CD4-positive, alpha-beta T cell (primary cell): ENCODE data around the gene NNT. TPM values are rescaled to one million over a fixed set of nuclear protein-coding genes. Genes with fewer than 3 reads are reported as not detected.

Experiments
- ATAC-seq: fragments of 200-7000 bp; cut with Tn5 transposase; one replicate; pipeline ENCODE4 v1.10.0; 2022; ENCODE audit warnings: mild to moderate bottlenecking; ENCODE audit not compliant: poor library complexity
- CTCF ChIA-PET: fragments of 350-600 bp; sonication (Branson Sonifier 250); formaldehyde crosslinking; loops from one replicate; lab custom pipeline; 2021; ENCODE audit warnings: antibody characterized with exemption, inconsistent platforms; lab: Charles Lee
- POLR2A ChIA-PET: fragments of 350-600 bp; sonication (Branson Sonifier 250); formaldehyde crosslinking; loops from one replicate; lab custom pipeline; 2021; ENCODE audit warnings: antibody characterized with exemption, inconsistent platforms; lab: Charles Lee
- DNase-seq, 14 experiments: peaks; one replicate each; pipeline ENCODE4 v3.0.0-alpha.2; 2013 to 2020; ENCODE audit warnings: mixed read lengths in 2 of 14
- H3K27ac ChIP-seq, 2 donors: one replicate each; pipeline versions ENCODE4 v1.5.1 to v1.7.0; 2013; ENCODE audit warnings: low read length in 2 of 2, low read depth in 1 of 2, mild to moderate bottlenecking in 1 of 2
- H3K27me3 ChIP-seq, 2 experiments: 1 replicate in 1 of 2; 2 replicates in 1 of 2; pipeline versions ENCODE4 v1.6.1 to v1.7.0; 2013; ENCODE audit warnings: low read length in 2 of 2, control low read depth in 1 of 2, mild to moderate bottlenecking in 1 of 2, moderate library complexity in 1 of 2; ENCODE audit not compliant: insufficient read depth in 2 of 2, control insufficient read depth in 1 of 2
- H3K36me3 ChIP-seq: one replicate; pipeline ENCODE4 v1.6.1; 2013; ENCODE audit warnings: low read length, control low read depth; ENCODE audit not compliant: insufficient read depth
- H3K4me1 ChIP-seq: one replicate; pipeline ENCODE4 v1.6.1; 2013; ENCODE audit warnings: low read length, control low read depth; ENCODE audit not compliant: insufficient read depth
- H3K4me3 ChIP-seq: one replicate; pipeline ENCODE4 v1.5.1; 2013; ENCODE audit warnings: mild to moderate bottlenecking, low read length, moderate library complexity
- H3K9me3 ChIP-seq, 2 experiments: 1 replicate in 1 of 2; 2 replicates in 1 of 2; pipeline versions ENCODE4 v1.6.1 to v1.7.0; 2013; ENCODE audit warnings: low read length in 2 of 2, mild to moderate bottlenecking in 2 of 2, control low read depth in 1 of 2, moderate library complexity in 1 of 2; ENCODE audit not compliant: control insufficient read depth in 1 of 2, insufficient read depth in 1 of 2
- H3K27ac Mint-ChIP-seq: one replicate; pipeline ENCODE4 v1.8.0; 2020; ENCODE audit warnings: mixed read lengths
- H3K27me3 Mint-ChIP-seq: one replicate; pipeline ENCODE4 v1.8.0; 2021; ENCODE audit warnings: mixed read lengths
- H3K36me3 Mint-ChIP-seq: one replicate; pipeline ENCODE4 v1.8.0; 2021; ENCODE audit warnings: low read depth, mixed read lengths
- H3K4me1 Mint-ChIP-seq: one replicate; pipeline ENCODE4 v1.8.0; 2021; ENCODE audit warnings: low read depth, mixed read lengths
- H3K4me3 Mint-ChIP-seq: one replicate; pipeline ENCODE4 v1.8.0; 2020; ENCODE audit warnings: mild to moderate bottlenecking, mixed read lengths
- H3K9me3 Mint-ChIP-seq: one replicate; pipeline ENCODE4 v1.8.0; 2020; ENCODE audit warnings: mixed read lengths
- CTCF ChIP-seq: fragments of 200-600 bp; IDR thresholded peaks from one replicate; pipeline ENCODE4 v1.8.0; 2022; ENCODE audit warnings: antibody characterized with exemption, mild to moderate bottlenecking
- intact Hi-C, 2 experiments: fragments of 100-400 bp; cut with DNase I in 1 of 2; cut with micrococcal nuclease in 1 of 2; formaldehyde crosslinking; loops; one replicate each; pipeline versions ENCODE4 v1.15.1 to v1.9.0; 2023 to 2025; cut with DNase I, micrococcal nuclease
- total RNA-seq, 174 experiments: library from RNA in 2 of 174; stranded (reverse) in 2 of 174; gene quantifications; one replicate each; pipeline ENCODE4 v1.2.3 and lab custom pipeline; 2021 to 2026

The NNT gene
- total RNA-seq, 2 experiments from 2014 or later = 22.3 to 23.5 TPM

GRCh38 chr5:43588842-43589241, 14.1 kb upstream of the NNT start:
- Histone ChIP-seq H3K9me3 (no peaks in the 10 kb centered on the region), H3K27ac (no peak overlapping the region), H3K4me3 (no peak overlapping the region), H3K27me3 (no peaks in the 10 kb centered on the region), H3K4me1 (no peaks in the 10 kb centered on the region), H3K36me3 (no peaks in the 10 kb centered on the region)
- TF ChIP-seq CTCF = no peak
- CTCF ChIA-PET = no interaction called here
- Mint-ChIP-seq H3K36me3 (peaks cover 4% of the 10 kb centered on the region), H3K9me3 (no peaks in the 10 kb centered on the region), H3K27me3 (no peaks in the 10 kb centered on the region), H3K4me3 (no peak overlapping the region), H3K27ac (no peak overlapping the region), H3K4me1 (no peaks in the 10 kb centered on the region)
- POLR2A ChIA-PET = interaction anchor here (0.6 to 0.9 kb wide), 2 partner anchors 14 to 59 kb away, joined by 3 read pairs; partner anchors contain the start of gene NNT
- intact Hi-C loops = no loop called here
- ATAC-seq = no peak
- DNase-seq = no peak

- CTCF ChIA-PET = no interaction called here
- no peaks in the 10 kb centered on the region for H3K4me1 ChIP-seq
- DNase-seq = no peak
- Mint-ChIP-seq H3K9me3 (no peaks in the 10 kb centered on the region), H3K27me3 (no peaks in the 10 kb centered on the region), H3K36me3 (peaks cover 4% of the 10 kb centered on the region), H3K4me3 (no peak overlapping the region), H3K4me1 (no peaks in the 10 kb centered on the region), H3K27ac (no peak overlapping the region)
- H3K4me3 ChIP-seq = no peak overlapping the region
- no peaks in the 10 kb centered on the region for H3K9me3 ChIP-seq
- no peak for TF ChIP-seq CTCF
- H3K36me3 ChIP-seq = no peaks in the 10 kb centered on the region
- H3K27ac ChIP-seq = no peak overlapping the region
- POLR2A ChIA-PET = interaction anchor here (0.9 kb wide), 1 partner anchor 13 kb away, joined by 3 read pairs; the partner anchor contains the start of gene NNT
- no peak for ATAC-seq
- H3K27me3 ChIP-seq = no peaks in the 10 kb centered on the region
- intact Hi-C loops = no loop called here
These were observed 13.7 kb upstream of the NNT start for GRCh38 chr5:43589310-43589709.

- intact Hi-C loops = no loop called here
- ATAC-seq (no peak), DNase-seq (no peak)
- Histone ChIP-seq H3K27ac (no peak overlapping the region), H3K27me3 (no peaks in the 10 kb centered on the region), H3K36me3 (no peaks in the 10 kb centered on the region), H3K9me3 (no peaks in the 10 kb centered on the region), H3K4me1 (no peaks in the 10 kb centered on the region), H3K4me3 (no peak overlapping the region)
- Mint-ChIP-seq H3K27ac (no peak overlapping the region), H3K4me1 (no peaks in the 10 kb centered on the region), H3K9me3 (no peaks in the 10 kb centered on the region), H3K4me3 (no peak overlapping the region), H3K27me3 (no peaks in the 10 kb centered on the region), H3K36me3 (peaks cover 4% of the 10 kb centered on the region)
- ChIA-PET POLR2A (interaction anchor here (0.8 kb wide), 1 partner anchor 12 kb away, joined by 3 read pairs; the partner anchor contains the start of gene NNT), CTCF (no interaction called here)
- TF ChIP-seq CTCF = no peak
These were observed 12.3 kb upstream of the NNT start for GRCh38 chr5:43590700-43591099.
